Fibroblast of villous mesenchyme (primary cell): Measurements from ENCODE around the gene FARSA. TPM values are rescaled to one million over a fixed set of nuclear protein-coding genes. Genes with fewer than 3 reads are reported as not detected.

Experiments
- DNase-seq: peaks from one replicate; pipeline ENCODE4 v3.0.0-alpha.2; 2010; ENCODE audit warnings: low read depth
- H3K4me3 ChIP-seq: 2 replicates; pipeline ENCODE4 v1.5.1; 2011; ENCODE audit warnings: low read depth, mild to moderate bottlenecking, low read length
- small RNA-seq: library from RNA; depleted of rRNA; stranded (forward); fragments of <200 nt; gene quantifications from one replicate; pipeline ENCODE3, GENCODE V24; 2012
- total RNA-seq: library from RNA; depleted of rRNA; stranded (reverse); fragments of >200 nt; gene quantifications from 2 replicates; pipeline ENCODE4 v1.2.3, GENCODE V29; 2012
- TF ChIP-seq, protein P1 (sequence below): IDR thresholded peaks from 2 replicates; pipeline ENCODE4 v1.5.1; 2012; ENCODE audit warnings: low read depth, mild to moderate bottlenecking, low read length; ENCODE audit not compliant: insufficient read depth

The FARSA gene
- total RNA-seq, 1 donor = 65.2 TPM

DNA sequence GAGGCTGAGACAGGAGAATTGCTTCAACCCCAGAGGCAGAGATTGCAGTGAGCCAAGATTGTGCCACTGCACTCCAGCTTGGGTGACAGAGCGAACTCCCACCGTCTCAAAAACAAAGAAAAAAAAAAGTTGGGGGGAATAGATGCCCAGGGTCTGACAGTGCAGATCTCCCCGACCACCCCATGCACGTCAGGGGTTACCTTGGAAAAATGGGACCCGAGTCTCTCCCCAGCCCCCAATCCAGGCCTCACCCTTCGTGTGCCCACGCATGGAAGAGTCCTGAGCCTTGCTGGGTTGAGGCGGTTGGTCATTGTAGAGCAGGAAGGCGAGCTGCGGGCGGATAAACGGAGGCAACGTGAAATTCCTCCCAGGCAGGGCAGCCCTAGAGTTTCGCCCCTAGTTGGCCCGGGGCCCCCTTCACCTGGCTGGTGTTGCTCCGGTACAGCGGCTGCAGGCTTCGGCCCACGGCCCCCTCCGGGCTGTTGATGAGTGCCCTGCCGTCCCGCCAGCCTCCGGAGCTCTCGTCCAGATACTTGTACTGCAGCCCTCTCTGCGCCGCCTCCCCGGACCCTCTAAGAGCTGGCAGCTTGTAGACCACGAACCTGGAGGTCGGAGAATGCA, 52.9 kb downstream of the FARSA start:
- peak overlapping the region; percentile 76 for H3K4me3 ChIP-seq
- TF ChIP-seq, protein P1, sequence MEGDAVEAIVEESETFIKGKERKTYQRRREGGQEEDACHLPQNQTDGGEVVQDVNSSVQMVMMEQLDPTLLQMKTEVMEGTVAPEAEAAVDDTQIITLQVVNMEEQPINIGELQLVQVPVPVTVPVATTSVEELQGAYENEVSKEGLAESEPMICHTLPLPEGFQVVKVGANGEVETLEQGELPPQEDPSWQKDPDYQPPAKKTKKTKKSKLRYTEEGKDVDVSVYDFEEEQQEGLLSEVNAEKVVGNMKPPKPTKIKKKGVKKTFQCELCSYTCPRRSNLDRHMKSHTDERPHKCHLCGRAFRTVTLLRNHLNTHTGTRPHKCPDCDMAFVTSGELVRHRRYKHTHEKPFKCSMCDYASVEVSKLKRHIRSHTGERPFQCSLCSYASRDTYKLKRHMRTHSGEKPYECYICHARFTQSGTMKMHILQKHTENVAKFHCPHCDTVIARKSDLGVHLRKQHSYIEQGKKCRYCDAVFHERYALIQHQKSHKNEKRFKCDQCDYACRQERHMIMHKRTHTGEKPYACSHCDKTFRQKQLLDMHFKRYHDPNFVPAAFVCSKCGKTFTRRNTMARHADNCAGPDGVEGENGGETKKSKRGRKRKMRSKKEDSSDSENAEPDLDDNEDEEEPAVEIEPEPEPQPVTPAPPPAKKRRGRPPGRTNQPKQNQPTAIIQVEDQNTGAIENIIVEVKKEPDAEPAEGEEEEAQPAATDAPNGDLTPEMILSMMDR = no peak
- DNase-seq = peak; percentile 28

DNA sequence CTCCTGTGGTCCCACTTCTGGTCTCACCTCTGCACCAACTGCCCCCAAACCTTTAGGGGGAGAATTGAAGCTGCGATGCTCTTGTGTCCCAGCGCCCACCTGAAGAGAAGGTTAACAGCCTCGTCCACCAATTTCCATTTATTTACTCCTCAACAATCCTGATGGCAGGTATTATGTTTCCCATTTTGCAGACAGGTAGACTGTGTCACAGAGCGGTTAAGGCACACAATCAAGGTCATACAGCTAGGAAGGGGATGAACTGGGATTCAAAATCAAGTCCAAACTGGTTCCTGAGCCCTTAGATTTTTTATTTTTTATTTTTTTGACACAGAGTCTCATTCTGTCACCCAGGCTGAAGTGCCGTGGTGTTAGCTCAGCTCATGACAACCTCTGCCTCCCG, 58.4 kb downstream of the FARSA start:
- no peak for DNase-seq
- TF ChIP-seq, protein P1 = no peak
- no peak overlapping the region for H3K4me3 ChIP-seq

DNA sequence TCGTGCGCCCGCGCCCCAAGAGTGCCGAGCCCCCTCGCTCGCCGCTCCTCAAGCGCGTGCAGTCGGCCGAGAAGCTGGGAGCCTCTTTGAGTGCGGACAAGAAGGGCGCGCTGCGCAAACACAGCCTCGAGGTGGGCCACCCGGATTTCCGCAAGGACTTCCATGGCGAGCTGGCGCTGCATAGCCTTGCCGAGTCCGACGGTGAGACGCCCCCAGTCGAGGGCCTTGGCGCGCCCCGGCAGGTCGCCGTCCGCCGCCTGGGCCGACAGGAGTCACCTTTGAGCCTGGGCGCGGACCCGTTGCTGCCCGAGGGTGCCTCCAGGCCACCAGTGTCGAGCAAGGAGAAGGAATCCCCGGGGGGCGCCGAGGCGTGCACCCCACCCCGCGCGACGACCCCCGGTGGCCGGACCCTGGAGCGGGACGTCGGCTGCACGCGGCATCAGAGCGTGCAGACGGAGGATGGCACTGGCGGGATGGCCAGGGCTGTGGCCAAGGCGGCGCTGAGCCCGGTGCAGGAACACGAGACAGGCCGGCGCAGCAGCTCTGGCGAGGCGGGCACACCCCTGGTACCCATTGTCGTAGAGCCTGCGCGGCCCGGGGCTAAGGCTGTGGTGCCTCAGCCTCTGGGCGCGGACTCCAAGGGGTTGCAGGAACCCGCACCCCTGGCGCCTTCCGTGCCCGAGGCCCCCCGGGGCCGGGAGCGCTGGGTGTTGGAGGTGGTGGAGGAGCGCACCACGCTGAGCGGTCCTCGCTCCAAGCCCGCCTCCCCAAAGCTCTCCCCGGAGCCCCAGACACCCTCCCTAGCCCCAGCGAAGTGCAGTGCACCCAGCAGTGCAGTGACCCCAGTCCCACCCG, 59.4 kb downstream of the FARSA start:
- H3K4me3 ChIP-seq = no peak overlapping the region
- TF ChIP-seq, protein P1 = no peak
- DNase-seq = no peak

DNA sequence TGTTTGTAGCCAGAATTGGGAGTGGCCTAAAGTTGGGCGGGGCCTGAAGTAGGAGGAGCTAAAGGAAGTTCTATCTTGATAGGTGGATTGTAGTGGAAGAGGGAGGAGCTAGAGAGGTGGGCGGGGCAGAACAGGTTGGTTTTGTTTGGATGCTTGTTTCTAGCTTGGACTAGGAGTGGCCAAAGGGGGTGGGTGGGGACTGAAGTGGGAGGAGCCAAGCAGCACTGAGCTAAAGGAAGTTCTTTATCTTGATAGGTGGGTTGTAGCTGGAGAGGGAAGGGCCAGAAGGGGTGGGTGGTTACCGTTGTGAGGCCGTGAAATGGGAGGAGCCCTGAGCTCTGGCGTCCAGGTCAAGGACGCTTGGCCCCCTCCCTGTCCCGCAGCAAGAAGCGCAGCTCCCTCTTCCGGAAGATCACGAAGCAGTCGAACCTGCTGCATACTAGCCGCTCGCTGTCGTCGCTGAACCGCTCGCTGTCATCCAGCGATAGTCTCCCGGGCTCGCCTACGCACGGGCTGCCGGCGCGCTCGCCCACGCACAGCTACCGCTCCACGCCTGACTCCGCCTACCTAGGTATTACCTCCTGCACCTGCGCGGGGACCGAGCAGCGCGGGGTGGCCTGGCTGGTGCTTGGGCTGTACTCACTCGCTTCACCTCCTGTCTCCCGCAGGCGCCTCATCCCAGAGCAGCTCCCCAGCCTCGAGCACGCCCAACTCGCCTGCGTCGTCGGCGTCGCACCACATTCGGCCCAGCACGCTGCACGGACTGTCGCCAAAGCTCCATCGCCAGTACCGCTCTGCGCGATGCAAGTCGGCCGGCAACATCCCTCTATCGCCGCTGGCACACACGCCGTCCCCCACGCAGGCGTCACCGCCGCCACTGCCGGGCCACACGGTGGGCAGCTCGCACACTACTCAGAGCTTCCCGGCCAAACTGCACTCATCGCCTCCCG, 60.3 kb downstream of the FARSA start:
- TF ChIP-seq, protein P1 = no peak
- DNase-seq = peak; percentile 75
- H3K4me3 ChIP-seq = peak overlapping the region; percentile 43

Small RNAs within 50 kb of the gene (small RNA-seq; reads per million reads assigned to genes)
- gene MIR5695 (1.1 reads per million, percentile 19 among the genes with 10 or more reads in this experiment), gene MIR6515 (0.66 reads per million)

Other genes with a start within 250 kb of the FARSA start
- not detected in 2 replicates for gene GNG14, start 245.7 kb downstream of the FARSA start, total RNA-seq
- 7.3 and 15.1 TPM in 2 replicates for gene FBXW9, start 237.1 kb downstream of the FARSA start, total RNA-seq
- gene TNPO2, start 209.8 kb downstream of the FARSA start, total RNA-seq = 36.7 and 53.1 TPM in 2 replicates
- gene TRIR, start 199.0 kb downstream of the FARSA start, total RNA-seq = 127 and 153 TPM in 2 replicates
- gene GET3, start 196.2 kb downstream of the FARSA start, total RNA-seq = 79.2 and 82.5 TPM in 2 replicates
- gene BEST2, start 181.9 kb downstream of the FARSA start, total RNA-seq = not detected in 2 replicates
- 12.2 and 15.1 TPM in 2 replicates for gene HOOK2, start 158.2 kb downstream of the FARSA start, total RNA-seq
- gene JUNB, start 142.2 kb downstream of the FARSA start, total RNA-seq = 88.1 and 107 TPM in 2 replicates
- gene PRDX2, start 131.9 kb downstream of the FARSA start, total RNA-seq = 222 and 230 TPM in 2 replicates
- not detected in 2 replicates for gene THSD8, start 131.6 kb downstream of the FARSA start, total RNA-seq
- 20.0 and 22.9 TPM in 2 replicates for gene RNASEH2A, start 127.1 kb downstream of the FARSA start, total RNA-seq
- gene RTBDN, start 99.1 kb downstream of the FARSA start, total RNA-seq = not detected in 2 replicates
- gene MAST1, start 95.2 kb downstream of the FARSA start, total RNA-seq = under 0.01 TPM in 2 replicates
- 14.7 and 18.7 TPM in 2 replicates for gene DNASE2, start 52.3 kb downstream of the FARSA start, total RNA-seq
- not detected in 2 replicates for gene KLF1, start 46.5 kb downstream of the FARSA start, total RNA-seq
- 17.3 and 19.6 TPM in 2 replicates for gene GCDH, start 42.6 kb downstream of the FARSA start, total RNA-seq
- under 0.01 TPM in 2 replicates for gene SYCE2, start 14.4 kb downstream of the FARSA start, total RNA-seq
- 2,107 and 2,588 TPM in 2 replicates for gene CALR, start 4.9 kb upstream of the FARSA start, total RNA-seq
- gene RAD23A, start 12.2 kb upstream of the FARSA start, total RNA-seq = 91.1 and 92.8 TPM in 2 replicates
- 18.6 and 24.8 TPM in 2 replicates for gene GADD45GIP1, start 23.5 kb upstream of the FARSA start, total RNA-seq
- not detected in 2 replicates for gene DAND5, start 35.9 kb upstream of the FARSA start, total RNA-seq
- gene NFIX, start 61.8 kb upstream of the FARSA start, total RNA-seq = 29.6 and 30.2 TPM in 2 replicates
- 2.6 and 3.9 TPM in 2 replicates for gene LYL1, start 169.1 kb upstream of the FARSA start, total RNA-seq
- 25.4 and 25.9 TPM in 2 replicates for gene TRMT1, start 183.0 kb upstream of the FARSA start, total RNA-seq
- 95.0 and 104 TPM in 2 replicates for gene NACC1, start 184.6 kb upstream of the FARSA start, total RNA-seq
- gene STX10, start 216.7 kb upstream of the FARSA start, total RNA-seq = 58.3 and 69.9 TPM in 2 replicates
- gene IER2, start 216.7 kb upstream of the FARSA start, total RNA-seq = 22.0 and 28.7 TPM in 2 replicates